Effector memory CD4-positive, alpha-beta T cell (primary cell): ENCODE results near the gene KIF1B.

Experiments used
- DNase-seq, 3 donors: peaks; one replicate each; pipeline ENCODE4 v3.0.0-alpha.2; 2020
- H3K27ac ChIP-seq: 2 replicates; pipeline ENCODE4 v1.7.0; 2013; ENCODE audit warnings: mild to moderate bottlenecking, low read length, moderate library complexity; ENCODE audit not compliant: insufficient read depth, poor library complexity, severe bottlenecking
- H3K27me3 ChIP-seq: replicated peaks from 2 replicates; pipeline ENCODE4 v1.7.0; 2013; ENCODE audit warnings: mild to moderate bottlenecking, low read length; ENCODE audit not compliant: insufficient read depth, control insufficient read depth, poor library complexity, severe bottlenecking
- H3K36me3 ChIP-seq: 2 replicates; pipeline ENCODE4 v1.7.0; 2013; ENCODE audit warnings: mild to moderate bottlenecking, low read length, moderate library complexity; ENCODE audit not compliant: control insufficient read depth, insufficient read depth
- H3K4me1 ChIP-seq: 2 replicates; pipeline ENCODE4 v1.7.0; 2013; ENCODE audit warnings: low read length, mild to moderate bottlenecking; ENCODE audit not compliant: control insufficient read depth, insufficient read depth, poor library complexity, severe bottlenecking
- H3K4me3 ChIP-seq: 2 replicates; pipeline ENCODE4 v1.7.0; 2013; ENCODE audit warnings: low read length, low read depth, mild to moderate bottlenecking; ENCODE audit not compliant: insufficient read depth, poor library complexity, severe bottlenecking
- H3K9me3 ChIP-seq: 2 replicates; pipeline ENCODE4 v1.7.0; 2013; ENCODE audit warnings: mild to moderate bottlenecking, low read length, moderate library complexity; ENCODE audit not compliant: control insufficient read depth

The KIF1B gene

GRCh38 chr1:10379101-10379620 lies 168.8 kb downstream of the KIF1B start:
- H3K4me3 ChIP-seq = no peak overlapping the region
- H3K27me3 ChIP-seq = no peaks in the 10 kb centered on the region
- no peak for DNase-seq
- H3K27ac ChIP-seq = no peak overlapping the region
- peaks cover 9% of the 10 kb centered on the region for H3K36me3 ChIP-seq
- H3K4me1 ChIP-seq = no peaks in the 10 kb centered on the region
- H3K9me3 ChIP-seq = no peaks in the 10 kb centered on the region

DNA sequence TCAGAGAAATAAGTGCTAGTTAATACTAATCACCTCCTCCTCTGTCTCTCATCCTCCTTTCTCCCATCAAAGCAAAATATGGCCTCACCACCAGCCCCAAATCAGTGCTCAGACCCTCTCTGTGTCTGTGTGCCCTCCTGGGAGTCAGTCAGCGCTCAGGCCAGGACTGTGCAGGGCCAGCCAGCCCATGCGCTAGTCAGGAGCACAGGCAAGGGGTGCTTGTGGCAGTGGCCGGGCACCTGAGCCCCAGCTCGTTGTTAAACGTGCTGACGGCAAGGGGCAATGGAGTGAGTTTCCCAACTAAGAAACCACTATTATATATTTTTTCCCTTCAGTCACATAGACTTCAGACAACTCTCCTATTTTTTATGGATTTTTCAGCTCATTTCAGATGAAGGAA lies 169.3 kb downstream of the KIF1B start:
- H3K36me3 ChIP-seq = peaks cover 5% of the 10 kb centered on the region
- H3K9me3 ChIP-seq = no peaks in the 10 kb centered on the region
- H3K4me3 ChIP-seq = no peak overlapping the region
- no peak for DNase-seq
- H3K27me3 ChIP-seq = no peaks in the 10 kb centered on the region
- no peak overlapping the region for H3K27ac ChIP-seq
- no peaks in the 10 kb centered on the region for H3K4me1 ChIP-seq

GRCh38 chr1:10380594-10381275 lies 170.4 kb downstream of the KIF1B start:
- Histone ChIP-seq H3K27ac (no peak overlapping the region), H3K9me3 (no peaks in the 10 kb centered on the region), H3K4me1 (no peaks in the 10 kb centered on the region), H3K27me3 (no peaks in the 10 kb centered on the region), H3K4me3 (no peak overlapping the region), H3K36me3 (no peaks in the 10 kb centered on the region)
- no peak for DNase-seq

- Histone ChIP-seq H3K36me3 (no peaks in the 10 kb centered on the region), H3K27ac (no peak overlapping the region), H3K27me3 (no peaks in the 10 kb centered on the region), H3K9me3 (no peaks in the 10 kb centered on the region), H3K4me1 (no peaks in the 10 kb centered on the region), H3K4me3 (no peak overlapping the region)
- no peak for DNase-seq
Measured at GRCh38 chr1:10383630-10384029, 173.3 kb downstream of the KIF1B start.

- no peak overlapping the region for H3K4me3 ChIP-seq
- no peak overlapping the region for H3K27ac ChIP-seq
- no peaks in the 10 kb centered on the region for H3K36me3 ChIP-seq
- no peaks in the 10 kb centered on the region for H3K4me1 ChIP-seq
- DNase-seq = no peak
- H3K27me3 ChIP-seq = no peaks in the 10 kb centered on the region
- H3K9me3 ChIP-seq = no peaks in the 10 kb centered on the region
Measured at GRCh38 chr1:10384219-10384618, 173.8 kb downstream of the KIF1B start.

DNA sequence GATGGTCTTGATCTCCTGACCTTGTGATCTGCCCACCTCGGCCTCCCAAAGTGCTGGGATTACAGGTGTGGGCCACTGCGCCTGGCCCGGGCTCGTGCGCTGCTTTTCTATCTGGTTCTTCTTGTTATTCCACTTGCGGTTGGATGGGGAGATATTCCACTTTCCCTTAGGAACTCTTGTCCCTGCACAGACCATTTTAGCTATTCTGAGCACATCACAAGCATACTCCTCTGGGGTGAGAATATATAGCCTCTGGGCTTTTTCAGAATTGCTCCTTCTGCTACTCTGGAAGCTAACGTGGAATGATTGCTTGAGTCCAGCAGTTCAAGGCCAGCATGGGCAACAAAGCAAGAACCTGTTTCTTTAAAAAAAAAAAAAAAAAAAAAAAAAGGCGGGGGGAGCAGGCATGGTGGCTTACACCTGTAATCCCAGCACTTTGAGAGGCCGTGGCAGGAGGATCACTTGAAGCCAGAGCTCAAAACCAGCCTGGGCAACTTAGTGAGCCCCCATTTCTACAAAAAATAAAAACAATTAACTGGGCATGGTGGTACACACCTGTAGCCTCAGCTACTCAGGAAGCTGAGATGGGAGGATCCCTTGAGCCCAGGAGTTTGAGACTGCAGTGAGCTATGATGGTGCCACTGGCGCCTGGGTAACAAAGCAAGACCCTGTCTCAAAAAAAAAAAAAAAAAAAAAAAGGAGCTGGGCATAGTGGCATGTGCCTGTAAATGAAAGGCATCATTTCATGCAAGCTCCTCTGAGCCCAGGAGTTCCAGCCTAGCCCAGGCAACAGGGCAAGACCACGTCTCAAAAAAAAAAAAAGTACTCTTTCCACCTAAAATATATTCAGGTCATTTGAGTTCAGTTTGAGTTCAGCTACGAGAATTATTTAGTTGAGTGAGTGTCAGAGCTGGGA lies 176.6 kb downstream of the KIF1B start:
- Histone ChIP-seq H3K36me3 (no peaks in the 10 kb centered on the region), H3K27me3 (no peaks in the 10 kb centered on the region), H3K27ac (no peak overlapping the region), H3K4me3 (no peak overlapping the region), H3K4me1 (no peaks in the 10 kb centered on the region), H3K9me3 (no peaks in the 10 kb centered on the region)
- DNase-seq = no peak

- Histone ChIP-seq H3K27me3 (no peaks in the 10 kb centered on the region), H3K4me3 (no peak overlapping the region), H3K9me3 (no peaks in the 10 kb centered on the region), H3K4me1 (no peaks in the 10 kb centered on the region), H3K27ac (no peak overlapping the region), H3K36me3 (no peaks in the 10 kb centered on the region)
- no peak for DNase-seq
Measured at GRCh38 chr1:10387677-10388386, 177.5 kb downstream of the KIF1B start.

DNA sequence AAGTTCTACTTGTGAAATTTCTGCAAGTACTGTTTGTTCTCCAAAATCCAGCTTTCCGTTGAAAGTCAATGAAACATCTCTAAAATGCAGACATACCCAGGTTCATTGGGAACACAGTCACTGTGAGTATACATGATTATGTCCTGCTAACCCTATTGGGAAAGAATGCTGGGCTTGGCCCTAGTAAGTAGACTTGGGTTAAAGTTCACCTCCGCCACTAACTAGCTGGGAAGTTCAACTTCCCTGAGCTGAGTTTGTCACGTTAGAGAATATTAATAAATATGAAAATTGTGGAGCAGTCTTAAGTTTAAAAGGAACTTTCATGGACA lies 178.0 kb downstream of the KIF1B start:
- H3K27me3 ChIP-seq = no peaks in the 10 kb centered on the region
- no peak overlapping the region for H3K4me3 ChIP-seq
- H3K4me1 ChIP-seq = no peaks in the 10 kb centered on the region
- H3K27ac ChIP-seq = no peak overlapping the region
- H3K36me3 ChIP-seq = no peaks in the 10 kb centered on the region
- no peak for DNase-seq
- H3K9me3 ChIP-seq = no peaks in the 10 kb centered on the region

GRCh38 chr1:10389271-10389973 lies 179.1 kb downstream of the KIF1B start:
- no peaks in the 10 kb centered on the region for H3K4me1 ChIP-seq
- H3K4me3 ChIP-seq = no peak overlapping the region
- DNase-seq = no peak
- H3K27ac ChIP-seq = no peak overlapping the region
- no peaks in the 10 kb centered on the region for H3K9me3 ChIP-seq
- H3K27me3 ChIP-seq = no peaks in the 10 kb centered on the region
- no peaks in the 10 kb centered on the region for H3K36me3 ChIP-seq
